ENCODE measurements around the gene SOX14. TPM values are rescaled to one million over a fixed set of nuclear protein-coding genes. Genes with fewer than 3 reads are reported as not detected.
A peak's percentile ranks its signal among the peaks of the same experiment; 100 is the strongest.

SOX14 gene
- not detected for total RNA-seq

DNA sequence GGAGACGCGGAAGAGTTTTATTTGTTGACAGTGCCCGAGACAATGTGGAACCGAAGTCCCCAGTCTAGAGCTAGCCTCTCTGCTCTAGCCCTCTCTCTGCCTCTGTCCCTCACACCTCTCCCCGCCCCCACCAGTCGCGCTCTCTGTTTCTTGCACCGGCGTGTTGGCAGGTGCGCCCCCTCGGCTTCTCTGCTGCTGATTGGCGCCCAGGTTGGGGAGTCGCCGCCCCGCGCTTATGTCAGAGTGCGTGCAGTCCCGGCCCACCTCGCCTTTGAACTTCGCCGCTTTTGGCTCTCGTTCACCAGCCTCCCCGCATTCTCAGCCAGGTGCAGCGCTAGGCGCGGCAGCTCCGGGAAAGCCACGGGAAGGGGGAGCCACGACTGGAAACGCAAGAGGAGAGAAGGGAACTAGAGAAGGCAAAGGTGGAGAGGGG lies at the start of gene SOX14:
Gene SOX14 (plus strand): TSS at position 315 of the 433 bp plus-strand sequence. CDS start 470 bp downstream, outside the sequence.
- no peak for ATAC-seq

DNA sequence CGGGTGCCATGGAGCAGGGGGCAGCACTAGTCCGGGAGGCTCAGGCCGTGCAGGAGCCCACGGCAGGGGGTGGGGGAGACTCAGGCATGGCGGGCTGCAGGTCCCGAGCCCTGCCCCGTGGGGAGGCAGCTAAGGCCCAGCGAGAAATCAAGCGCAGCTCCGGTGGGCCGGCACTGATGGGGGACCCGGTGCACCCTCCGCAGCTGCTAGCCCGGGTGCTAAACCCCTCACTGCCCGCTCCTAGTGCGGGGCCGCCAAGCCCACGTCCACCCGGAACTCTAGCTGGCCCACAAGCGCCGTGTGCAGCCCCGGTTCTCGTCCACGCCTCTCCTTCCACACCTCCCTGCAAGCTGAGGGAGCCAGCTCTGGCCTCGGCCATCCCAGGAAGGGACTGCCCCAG lies 49.6 kb upstream of the SOX14 start:
- no peak for ATAC-seq

DNA sequence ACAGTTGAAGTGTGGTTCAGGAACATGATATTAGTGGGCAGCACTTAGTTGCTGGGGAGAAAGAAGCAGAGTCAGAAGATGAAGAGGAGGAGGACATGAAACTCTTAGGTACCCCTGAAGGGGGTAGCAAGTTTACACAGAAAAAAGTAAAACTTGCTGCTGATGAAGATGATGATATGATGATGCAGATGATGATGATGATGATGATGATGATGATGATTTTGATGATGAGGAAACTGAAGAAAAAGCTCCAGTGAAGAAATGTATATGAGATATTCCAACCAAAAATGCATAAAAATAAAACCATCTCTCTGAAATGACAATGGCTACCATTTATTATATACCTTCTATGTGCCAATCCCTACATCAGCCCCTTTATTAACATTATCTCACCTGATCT lies 39.9 kb upstream of the SOX14 start:
- ATAC-seq = no peak

DNA sequence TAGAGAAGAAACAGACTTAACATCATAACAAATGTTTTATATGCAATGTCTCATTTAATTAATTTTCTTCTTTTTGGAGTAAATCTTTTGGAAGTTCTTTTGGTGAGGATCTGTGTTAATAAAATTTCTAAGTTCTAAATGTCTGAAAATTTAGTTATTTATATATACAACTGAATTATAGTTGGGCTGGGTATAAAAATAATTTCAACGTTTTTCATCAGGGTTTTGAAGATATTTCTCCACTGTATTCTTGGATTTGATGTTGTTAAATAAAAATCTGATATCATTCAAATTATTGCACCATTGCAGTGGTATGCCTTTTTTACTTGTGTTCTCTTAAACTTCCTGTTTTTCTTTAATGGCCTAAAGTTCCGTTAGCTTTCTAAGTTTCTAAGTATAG lies 26.9 kb upstream of the SOX14 start:
- ATAC-seq = no peak

DNA sequence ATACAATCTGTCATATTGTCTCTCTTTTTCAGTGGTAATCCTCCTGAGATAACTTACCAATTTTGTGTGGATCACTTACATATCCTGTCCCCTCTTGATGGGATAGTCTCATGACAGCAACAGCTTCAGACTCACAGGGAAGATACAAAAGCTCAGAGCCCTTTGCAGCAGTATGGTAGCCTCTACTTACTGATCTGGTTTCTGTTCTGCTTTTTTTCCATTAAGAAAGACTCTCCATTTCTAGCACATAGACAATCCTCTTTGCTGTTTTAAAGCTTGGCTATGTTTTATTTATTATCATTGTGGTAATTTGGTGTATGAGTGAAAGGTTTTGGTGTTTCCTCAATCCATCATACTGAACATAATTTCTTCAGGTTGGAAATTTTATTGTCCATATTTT lies 25.4 kb upstream of the SOX14 start:
- ATAC-seq = no peak

DNA sequence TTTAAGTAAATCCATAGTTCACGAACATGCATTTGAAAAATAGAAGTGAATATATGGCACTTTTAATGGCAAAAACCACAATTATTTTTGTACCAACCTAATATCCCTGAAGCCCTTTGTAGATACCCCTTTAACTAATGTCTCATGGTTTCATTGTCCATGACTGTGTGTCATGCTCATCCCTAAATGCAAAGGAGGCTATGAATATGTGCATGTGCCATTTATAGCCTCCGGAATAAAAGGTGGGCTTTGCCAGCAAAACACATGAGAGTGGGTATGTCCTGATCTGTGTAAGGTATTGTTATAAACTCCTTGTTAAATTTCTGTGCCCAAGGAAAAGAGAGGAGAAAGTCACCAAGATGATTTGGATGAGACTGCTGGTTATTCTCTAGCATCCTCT lies 20.5 kb upstream of the SOX14 start:
- no peak for ATAC-seq

DNA sequence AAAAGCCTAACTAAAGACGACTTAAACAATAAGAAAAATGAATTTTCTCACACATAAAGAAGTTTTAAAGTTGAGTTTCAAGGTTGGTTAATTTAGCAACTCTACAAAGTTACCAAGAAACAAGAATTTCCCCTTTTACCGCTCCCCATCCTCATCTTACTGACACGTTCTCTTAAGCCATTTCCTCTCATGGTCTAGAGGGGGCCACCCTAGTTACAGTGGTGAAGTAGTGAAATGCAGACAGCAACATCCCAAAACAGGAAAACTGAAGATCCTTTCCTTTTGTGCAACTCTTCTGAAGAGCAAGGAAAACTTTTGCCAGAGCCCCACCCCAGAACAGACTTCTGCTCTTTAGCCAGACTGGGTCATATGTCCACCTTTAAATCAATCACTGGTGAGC lies 17.3 kb upstream of the SOX14 start:
- ATAC-seq = no peak

DNA sequence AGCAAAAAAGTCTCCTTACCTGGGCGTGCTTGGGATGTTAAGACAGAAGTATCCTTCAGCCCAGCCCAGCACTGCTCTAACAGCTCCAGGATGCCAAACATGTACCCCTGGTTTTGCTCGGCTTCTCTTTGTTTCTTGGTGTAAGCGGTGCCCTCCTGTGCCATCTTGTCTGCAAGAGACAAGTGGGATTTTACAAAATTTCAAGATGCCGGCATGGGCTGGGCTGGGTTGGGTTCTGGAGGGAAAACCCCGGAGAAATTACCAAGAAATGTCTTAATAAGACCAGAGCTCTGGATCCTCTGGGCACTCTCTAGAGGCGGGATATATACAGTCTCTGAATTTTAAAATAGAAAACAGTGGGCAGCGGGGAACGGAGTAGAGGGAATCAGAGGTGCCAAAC lies 4.6 kb upstream of the SOX14 start:
- no peak for ATAC-seq

DNA sequence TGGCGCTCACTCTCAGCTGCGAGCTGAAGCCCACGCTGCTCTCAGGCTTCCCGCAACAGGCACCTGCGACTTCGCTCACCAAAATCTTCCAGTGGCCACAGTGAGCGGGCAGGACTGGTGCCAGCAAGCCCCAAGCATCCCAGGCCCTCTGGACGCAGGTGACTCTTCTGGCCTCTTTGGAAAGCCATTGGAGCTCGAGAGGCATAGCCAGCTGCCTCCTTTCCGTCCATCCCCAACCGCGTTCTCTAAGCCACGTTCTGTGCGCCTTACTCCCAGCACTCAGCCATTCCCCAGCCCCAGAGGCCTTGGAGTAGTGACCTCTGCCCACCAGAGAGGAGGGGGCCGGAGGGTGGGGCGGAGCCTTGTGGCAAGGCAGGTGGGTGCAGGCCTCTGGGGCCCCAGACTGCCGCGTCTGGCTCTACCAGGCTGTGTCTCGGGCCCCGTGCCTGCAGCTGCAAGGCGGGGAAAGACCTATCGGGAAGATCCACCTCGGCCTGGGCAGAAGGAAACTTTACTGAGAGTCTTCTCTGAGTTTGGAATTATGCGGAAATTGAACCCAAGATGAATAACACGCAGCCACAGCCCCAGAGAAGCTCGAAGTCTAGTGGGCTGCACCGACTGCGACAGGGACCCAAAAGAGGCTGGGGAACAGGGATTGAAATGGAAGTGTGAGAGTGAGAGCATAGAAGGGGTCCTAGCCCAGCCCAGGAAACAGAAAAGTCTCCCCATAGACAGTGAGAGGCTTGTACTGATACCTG lies 3.6 kb upstream of the SOX14 start:
- no peak for ATAC-seq

DNA sequence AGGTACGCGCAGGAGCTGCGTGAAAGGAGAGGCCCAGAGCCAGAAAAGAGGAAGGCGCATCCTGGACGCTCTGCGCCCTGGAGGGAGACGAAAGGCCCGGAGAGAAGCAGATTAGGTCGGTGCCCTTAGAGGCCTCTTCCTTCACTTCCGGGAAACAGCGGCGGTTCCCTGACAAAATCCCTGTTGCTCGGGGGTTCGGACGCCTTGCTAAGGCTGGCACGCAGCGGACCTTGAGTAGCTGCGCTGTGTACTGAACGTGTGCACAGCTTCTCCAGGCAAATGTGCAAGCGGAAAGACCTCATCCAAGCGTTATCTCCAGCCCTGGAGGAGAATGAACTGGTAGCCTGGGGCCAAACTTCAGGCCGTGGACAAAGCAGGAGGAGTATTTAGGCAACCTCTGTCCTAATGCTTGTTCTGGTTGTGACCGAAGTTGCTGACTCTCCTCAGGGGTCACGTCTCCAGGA lies 3.0 kb upstream of the SOX14 start:
- ATAC-seq = no peak

DNA sequence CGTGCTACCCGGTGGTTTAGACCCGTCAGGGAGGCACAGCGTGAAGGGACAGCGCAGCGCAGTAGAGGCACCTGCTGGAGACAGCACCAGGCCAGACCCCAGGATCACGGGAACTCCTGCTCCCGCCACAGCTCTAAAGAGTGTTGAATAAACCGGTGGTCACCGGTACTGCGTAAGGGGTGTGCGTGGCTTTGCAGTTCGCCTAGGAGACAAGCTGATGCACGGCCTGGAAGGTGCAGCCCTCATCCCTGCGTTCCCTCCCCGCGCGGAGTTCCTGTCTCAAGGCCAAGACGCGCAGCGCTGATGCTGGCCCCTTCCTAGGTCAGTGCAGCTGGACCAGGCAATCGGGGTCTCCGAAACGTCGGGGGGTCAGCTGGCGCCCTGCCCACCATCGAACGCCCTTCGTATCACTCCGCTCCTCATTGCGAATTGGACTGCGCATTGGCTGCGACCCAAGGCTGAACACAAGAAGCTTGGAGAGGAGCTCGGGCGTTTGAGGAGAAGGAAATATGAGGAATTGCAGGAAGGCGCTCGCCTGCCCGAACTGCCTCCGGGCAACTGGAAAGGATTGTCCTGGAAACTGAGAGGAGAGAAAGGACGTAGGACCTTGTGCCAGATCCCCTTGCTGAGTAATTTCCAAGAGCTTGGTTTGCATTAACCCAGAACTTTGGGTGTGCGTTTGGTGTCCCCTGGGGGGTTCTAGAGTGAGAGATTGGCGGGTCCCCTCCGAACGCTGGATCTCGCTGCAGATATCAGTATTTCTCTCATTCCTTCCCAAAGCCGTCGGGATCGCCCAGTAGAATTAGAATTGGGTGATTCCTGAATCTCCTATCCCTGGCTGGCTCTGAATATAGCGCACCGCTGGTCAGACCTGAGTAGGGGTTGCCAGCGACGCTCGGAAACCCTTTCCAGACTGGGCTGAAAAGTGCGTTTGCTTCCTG lies 2.3 kb upstream of the SOX14 start:
- no peak for ATAC-seq

DNA sequence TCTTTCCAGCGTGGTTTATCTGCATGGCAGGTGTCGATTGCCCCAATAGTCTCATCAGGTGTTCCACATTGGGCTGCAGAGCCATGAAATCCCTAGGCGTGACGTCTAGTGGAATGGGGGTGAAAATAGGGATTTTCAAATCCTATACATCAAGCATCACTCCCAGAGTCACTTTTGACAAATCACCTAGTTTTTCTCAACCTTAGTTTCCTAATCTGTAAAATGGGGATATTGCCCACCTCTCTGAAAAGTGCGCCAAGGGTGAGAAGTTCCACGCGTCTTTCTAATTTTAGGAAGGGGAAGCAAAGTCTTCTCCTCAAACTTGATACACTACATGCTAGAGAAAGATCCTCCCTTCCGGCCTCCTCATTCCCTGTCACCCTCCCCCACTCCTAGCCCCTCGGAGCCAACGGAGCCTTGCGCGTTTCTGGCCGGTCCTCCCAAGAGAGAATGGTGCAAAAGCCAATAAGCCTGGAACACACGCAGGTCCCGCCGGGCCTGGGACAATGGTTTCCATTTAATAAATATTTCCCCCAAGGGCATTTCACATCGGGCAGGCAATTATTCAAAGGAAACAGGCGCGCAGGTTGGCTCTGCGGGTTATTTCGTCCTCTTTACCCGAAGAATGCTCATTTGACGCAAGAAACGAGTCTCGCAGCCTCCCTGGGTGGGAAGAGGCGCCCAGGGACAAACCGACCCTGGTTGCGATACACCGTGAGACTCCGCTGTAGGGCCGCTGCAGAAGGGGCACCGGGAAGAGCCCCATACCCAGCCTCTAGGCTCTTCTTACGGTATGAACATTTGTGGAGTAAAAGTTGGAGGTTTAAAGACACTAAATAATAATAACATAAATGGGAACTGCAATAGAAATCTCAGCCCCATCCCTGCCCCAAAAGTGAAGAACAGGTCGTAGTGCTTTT lies 1.2 kb upstream of the SOX14 start:
- no peak for ATAC-seq

DNA sequence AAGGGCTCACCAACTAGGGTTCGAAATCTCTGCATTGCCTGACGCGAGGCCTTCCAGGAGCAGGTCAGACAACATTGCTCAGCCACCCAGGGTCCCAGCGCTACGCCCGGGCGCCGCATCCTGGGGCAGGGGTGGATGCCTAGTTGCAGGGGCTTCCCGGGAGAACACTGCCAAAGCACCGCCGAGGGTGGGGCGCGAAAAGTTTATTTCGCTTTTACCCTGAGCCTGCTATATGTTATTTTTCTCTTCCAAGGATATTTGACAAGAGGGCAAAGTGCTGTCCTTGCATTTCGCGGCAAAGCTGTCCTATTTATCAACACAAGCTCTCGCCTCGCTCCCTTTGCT lies 549 bp upstream of the SOX14 start:
- ATAC-seq = no peak

DNA sequence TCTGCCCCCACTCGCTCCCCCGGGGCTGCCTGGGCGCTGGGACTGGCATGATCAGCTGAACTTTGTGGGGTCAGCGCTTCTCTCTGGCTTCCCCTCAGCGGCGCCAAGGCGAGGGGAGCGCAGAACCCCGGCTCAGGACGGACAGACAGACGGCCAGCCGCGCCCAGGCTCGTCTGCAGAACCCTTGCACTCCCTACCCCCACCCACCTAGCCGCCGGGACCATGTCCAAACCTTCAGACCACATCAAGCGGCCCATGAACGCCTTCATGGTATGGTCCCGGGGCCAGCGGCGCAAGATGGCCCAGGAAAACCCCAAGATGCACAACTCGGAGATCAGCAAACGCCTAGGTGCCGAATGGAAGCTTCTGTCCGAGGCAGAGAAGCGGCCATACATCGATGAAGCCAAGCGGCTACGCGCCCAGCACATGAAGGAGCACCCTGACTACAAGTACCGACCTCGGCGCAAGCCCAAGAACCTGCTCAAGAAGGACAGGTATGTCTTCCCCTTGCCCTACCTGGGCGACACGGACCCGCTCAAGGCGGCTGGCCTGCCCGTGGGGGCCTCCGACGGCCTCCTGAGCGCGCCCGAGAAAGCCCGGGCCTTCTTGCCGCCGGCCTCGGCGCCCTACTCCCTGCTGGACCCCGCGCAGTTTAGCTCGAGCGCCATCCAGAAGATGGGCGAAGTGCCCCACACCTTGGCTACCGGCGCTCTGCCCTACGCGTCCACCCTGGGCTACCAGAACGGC lies 621 bp downstream of the SOX14 start:
- ATAC-seq = no peak

DNA sequence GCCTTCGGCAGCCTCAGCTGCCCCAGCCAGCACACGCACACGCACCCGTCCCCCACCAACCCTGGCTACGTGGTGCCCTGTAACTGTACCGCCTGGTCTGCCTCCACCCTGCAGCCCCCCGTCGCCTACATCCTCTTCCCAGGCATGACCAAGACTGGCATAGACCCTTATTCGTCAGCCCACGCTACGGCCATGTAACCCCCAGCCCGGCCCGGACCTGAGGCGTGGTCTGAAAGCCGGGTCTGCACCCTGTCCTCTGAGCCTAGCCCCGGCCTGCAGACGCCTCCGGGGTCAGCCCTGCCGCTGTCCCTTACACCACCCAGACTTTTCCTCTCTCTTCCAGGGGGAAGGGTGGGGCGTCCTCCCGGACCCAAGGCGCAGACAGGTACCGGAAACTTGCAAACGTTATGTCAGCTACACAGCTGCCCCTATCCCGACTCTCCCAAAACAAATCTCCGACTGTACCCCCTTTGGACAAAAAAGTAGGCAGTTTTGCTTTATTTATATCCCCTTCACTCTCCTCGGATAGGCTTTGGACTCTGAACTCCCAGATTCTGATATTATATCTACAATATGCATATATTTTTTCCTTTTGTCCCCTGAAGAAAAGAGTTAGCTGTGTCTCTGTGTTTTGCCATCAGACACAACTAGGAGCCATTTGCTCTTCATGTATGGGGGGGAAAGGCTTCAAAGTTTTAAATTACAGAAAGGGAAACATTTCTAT lies 1.4 kb downstream of the SOX14 start:
- ATAC-seq = no peak

DNA sequence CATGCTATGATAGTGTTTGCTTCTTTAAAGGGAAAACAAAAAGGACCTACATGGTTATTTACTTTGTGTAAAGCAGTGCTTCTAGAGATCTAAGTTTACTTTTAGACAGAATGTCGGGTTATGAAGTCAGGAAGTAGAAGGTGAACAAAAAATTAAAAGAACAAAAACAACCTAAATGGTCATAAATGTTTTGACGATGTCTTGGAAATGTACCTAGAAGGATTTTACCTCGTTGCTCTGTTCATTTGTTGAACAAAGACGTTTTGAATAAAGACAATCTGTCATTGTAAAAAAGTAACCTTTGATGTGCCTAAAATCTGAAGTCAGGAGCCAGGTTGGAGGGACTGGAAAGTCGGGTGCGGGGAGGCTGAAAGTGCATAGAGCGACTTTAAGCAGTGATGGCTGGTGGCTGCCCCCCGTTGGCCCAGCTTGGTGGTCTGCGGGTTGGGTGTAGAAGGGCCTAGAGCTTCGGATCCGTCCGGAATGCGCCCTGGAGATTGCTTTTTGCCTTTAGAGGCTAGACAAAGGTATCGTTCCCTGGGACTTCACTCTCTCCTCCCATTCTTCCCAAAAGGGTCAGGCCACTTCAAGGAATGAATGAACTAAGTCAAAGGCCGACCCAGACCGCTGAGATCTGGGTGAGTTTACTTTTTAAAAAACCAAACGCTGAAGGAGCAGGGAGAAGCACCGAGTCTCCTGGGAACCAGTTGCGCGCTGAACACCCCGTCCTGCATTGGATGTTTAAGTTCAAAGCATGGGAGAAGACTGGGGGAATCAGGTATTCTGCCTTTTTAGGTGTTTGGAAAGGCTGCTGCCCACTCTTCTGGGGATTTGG lies 2.1 kb downstream of the SOX14 start:
- no peak for ATAC-seq

DNA sequence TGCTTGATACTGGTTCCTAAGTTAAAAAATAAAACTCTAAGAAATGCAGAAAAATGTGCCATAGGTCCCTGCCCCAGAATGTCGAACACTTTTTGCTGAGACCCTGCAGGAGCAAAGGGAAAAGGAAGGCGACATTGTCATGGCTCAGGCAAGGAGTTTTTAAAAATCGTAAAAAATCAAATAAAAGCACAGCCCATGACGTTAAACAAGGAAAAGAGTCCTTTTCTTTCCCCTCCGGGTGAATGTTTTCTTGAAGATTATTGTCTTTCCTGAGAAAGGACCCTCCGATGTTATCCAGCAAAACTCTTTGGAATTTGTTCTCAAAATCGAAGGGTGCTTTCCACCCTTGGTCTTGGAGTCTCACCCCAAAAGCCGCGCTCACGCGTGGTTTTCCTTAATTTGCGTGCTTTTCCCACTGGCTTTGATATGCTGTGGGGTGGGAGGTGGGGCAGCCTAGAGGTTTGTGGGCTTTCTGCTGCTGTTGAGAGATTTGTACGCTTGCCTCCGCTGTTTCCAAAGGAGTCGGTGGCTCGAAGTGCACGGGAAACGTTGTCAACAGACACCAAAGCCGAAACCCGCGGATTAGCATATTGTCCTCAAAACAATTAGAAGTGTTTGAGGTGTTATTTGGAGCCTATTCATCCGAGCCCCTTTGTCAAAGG lies 2.9 kb downstream of the SOX14 start:
- ATAC-seq = no peak

DNA sequence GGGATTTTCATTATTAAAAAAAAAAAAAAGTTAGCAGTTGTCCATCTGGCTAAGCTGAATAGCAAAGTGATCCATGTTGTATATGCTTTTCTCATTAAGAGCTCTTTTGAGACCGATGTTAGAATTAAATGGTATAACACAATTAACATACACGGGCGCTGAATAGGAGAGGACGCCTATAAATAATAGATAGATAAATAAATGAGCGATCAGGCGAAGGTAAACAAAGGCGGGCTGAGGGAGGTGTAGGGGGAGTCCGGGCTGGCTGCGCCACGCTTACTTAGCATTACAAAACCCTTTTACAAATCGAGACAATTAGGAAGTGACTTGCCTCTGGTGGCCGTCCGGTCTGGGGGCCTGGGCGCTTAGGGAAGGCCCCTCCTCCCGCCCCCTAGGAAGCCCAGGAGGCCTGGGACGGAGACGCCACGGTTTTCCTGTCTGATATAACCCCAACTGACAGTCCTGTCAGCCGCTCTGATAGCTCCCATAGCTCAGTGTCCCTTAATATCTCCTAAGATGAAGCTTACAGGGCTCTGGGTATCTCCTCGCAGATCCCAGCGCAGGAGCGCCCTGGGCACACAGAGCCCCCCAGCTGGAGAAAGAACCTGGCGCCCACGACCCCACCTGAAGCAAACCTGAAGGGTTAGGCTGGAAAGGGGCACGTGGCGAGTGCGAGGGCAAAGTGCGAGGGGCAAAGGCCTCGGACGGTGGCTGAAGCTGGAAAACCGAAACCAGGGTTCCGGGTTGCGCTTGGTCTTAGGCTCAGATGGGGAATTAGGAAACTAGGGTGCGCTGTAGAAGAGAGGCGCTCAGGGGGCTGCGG lies 3.6 kb downstream of the SOX14 start:
- peak; percentile 14 for ATAC-seq

Measured in esophagus mucosa (tissue), 1 donor.